Subcutaneous adipose tissue (tissue), 4 donors: ENCODE results near the gene DNAJC1. TPM values are rescaled to one million over a fixed set of nuclear protein-coding genes. Genes with fewer than 3 reads are reported as not detected.

Experiments used
- CTCF ChIP-seq: fragments of 450-650 bp; IDR thresholded peaks from one replicate; pipeline ENCODE4 v1.5.1; 2016; ENCODE audit warnings: low read depth, mild to moderate bottlenecking, control low read depth, antibody characterized with exemption, moderate library complexity
- total RNA-seq, 4 donors: library from RNA; depleted of rRNA; stranded (reverse); fragments of >200 nt; gene quantifications; one replicate each; pipeline ENCODE4 v1.1.0, GENCODE V29; 2016

Gene DNAJC1
- total RNA-seq, 4 donors from 2014 or later: 24.0 to 75.8 (median 56.0) TPM

- no peak for TF ChIP-seq CTCF
Observed at GRCh38 chr10:21754410-21755011, 249.0 kb downstream of the DNAJC1 start.

DNA sequence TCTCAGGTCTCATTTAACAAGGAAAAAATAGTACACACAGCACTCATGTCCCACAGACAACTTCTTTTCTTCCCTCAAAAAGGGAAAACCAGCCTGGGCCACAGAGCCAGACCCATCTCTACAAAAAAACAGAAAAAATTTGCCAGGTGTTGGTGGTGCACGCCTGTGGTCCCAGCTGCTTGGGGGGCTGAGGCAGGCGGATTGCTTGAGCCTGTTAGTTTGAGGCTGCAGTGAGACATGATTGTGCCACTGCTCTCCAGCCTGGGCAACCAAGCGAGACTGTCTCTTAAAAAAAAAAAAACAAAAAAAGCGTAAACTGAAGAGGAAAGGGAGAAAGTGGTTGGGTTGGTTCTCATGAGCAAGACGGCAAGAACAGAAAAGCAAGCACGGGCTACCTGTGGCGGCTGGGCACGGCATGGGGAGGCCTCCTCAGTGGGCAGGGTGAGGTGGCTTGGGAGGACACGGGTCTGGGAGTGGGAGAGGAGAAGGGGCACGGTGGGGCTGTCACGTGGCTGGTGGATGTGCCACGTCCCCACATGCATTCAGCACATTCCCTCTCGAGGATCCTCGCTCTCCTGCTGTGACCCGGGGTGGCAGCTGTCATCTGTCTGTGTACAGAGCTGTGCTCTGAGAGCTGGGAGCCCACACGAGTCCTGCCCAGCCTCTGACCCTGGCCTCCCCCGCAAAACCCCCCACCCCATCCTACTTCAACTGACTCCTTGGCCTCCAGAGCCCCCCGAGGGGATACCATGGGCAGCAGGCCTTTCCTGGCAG, 249.8 kb downstream of the DNAJC1 start:
- TF ChIP-seq CTCF: no peak

- TF ChIP-seq CTCF: no peak
Observed at GRCh38 chr10:21751341-21752310, 251.9 kb downstream of the DNAJC1 start.

- TF ChIP-seq CTCF: no peak
Observed at GRCh38 chr10:21750424-21750823, 253.1 kb downstream of the DNAJC1 start.

- no peak for TF ChIP-seq CTCF
Observed at GRCh38 chr10:21749788-21750187, 253.7 kb downstream of the DNAJC1 start.

GRCh38 chr10:21747809-21748208, 255.7 kb downstream of the DNAJC1 start:
- no peak for TF ChIP-seq CTCF

- TF ChIP-seq CTCF: no peak
Observed at GRCh38 chr10:21746118-21746517, 257.4 kb downstream of the DNAJC1 start.
